HepG2 (cell line): ENCODE data around the gene KRT17. TPM values are rescaled to one million over a fixed set of nuclear protein-coding genes. Genes with fewer than 3 reads are reported as not detected.

Experiments used
- ATAC-seq: fragments of 200-7000 bp; cut with Tn5 transposase; 3 replicates; pipeline ENCODE4 v1.9.1; 2020; ENCODE audit warnings: mild to moderate bottlenecking, moderate library complexity
- BruUV-seq: library from RNA; stranded (reverse); fragments of 400-500 nt; replicated peaks from 2 replicates; lab custom pipeline; 2021; lab: Mats Ljungman, UMichigan
- CTCF ChIA-PET: fragments of 300-600 bp; formaldehyde crosslinking; extraction: SDS; loops from one replicate; lab custom pipeline; 2021; ENCODE audit warnings: low total read pairs, inconsistent platforms, low intra/inter-chr PET ratio; lab: Yijun Ruan, JAX
- POLR2A ChIA-PET: fragments of 350-600 bp; sonication (Branson Sonifier 250); formaldehyde crosslinking; loops from one replicate; lab custom pipeline; 2020; ENCODE audit warnings: antibody characterized with exemption, inconsistent platforms; lab: Yijun Ruan, JAX
- DNase-seq: peaks from one replicate; pipeline ENCODE4 v3.0.0-alpha.2; 2015; ENCODE audit warnings: low spot score
- FAIRE-seq: peaks from 3 replicates; lab custom pipeline; 2011; peaks lifted over from hg19 to GRCh38; lab: Jason Lieb, UNC
- H2AFZ ChIP-seq: one replicate; pipeline ENCODE4 v1.6.1; 2011; ENCODE audit warnings: low read length, inconsistent platforms
- H3K27ac ChIP-seq: fragments of 300-600 bp; 3 replicates; pipeline ENCODE4 v1.8.0; 2011; ENCODE audit warnings: mixed run types, mild to moderate bottlenecking, mixed read lengths, low read length, inconsistent platforms; ENCODE audit not compliant: insufficient read depth; ENCODE audit errors: extremely low read length
- H3K27me3 ChIP-seq, 2 experiments: fragments of 200-600 bp in 1 of 2; 2 replicates in 1 of 2; 3 replicates in 1 of 2; pipeline versions ENCODE4 v1.6.0 to v1.8.0; 2011; ENCODE audit warnings: low read length in 2 of 2, mild to moderate bottlenecking in 2 of 2, moderate library complexity in 2 of 2, inconsistent platforms in 1 of 2; ENCODE audit not compliant: insufficient read depth in 2 of 2, control insufficient read depth in 1 of 2
- H3K36me3 ChIP-seq, 2 experiments: fragments of 200-600 bp in 1 of 2; replicated peaks in 1 of 2; 2 replicates in 1 of 2; 3 replicates in 1 of 2; pipeline versions ENCODE4 v1.5.1 to v1.8.0; 2011; ENCODE audit warnings: low read length in 2 of 2, inconsistent platforms in 1 of 2; ENCODE audit not compliant: insufficient read depth in 2 of 2, control insufficient read depth in 1 of 2
- H3K4me1 ChIP-seq: 2 replicates; pipeline ENCODE4 v1.5.1; 2012; ENCODE audit warnings: low read length, inconsistent platforms; ENCODE audit not compliant: insufficient read depth
- H3K4me2 ChIP-seq: 2 replicates; pipeline ENCODE4 v1.6.0; 2011; ENCODE audit warnings: low read depth, low read length, inconsistent platforms
- H3K4me3 ChIP-seq, 3 experiments: fragments of 200-600 bp in 1 of 3; sonication (generic), shearing (Covaris generic) in 1 of 3; replicated peaks in 1 of 3; 2 replicates each; pipeline ENCODE4 v1.5.1; 2011 to 2016; ENCODE audit warnings: low read length in 3 of 3, inconsistent platforms in 2 of 3, low read depth in 2 of 3, mild to moderate bottlenecking in 2 of 3, control low read depth in 1 of 3, mixed read lengths in 1 of 3; ENCODE audit not compliant: insufficient read depth in 1 of 3
- H3K79me2 ChIP-seq: one replicate; pipeline ENCODE4 v1.6.1; 2011; ENCODE audit warnings: low read length, inconsistent platforms; ENCODE audit not compliant: insufficient read depth
- H3K9ac ChIP-seq: 2 replicates; pipeline ENCODE4 v1.6.0; 2011; ENCODE audit warnings: mild to moderate bottlenecking, low read depth, low read length, inconsistent platforms; ENCODE audit not compliant: insufficient read depth
- H3K9me3 ChIP-seq: 2 replicates; pipeline ENCODE4 v1.5.1; 2012; ENCODE audit warnings: mild to moderate bottlenecking, low read length
- H4K20me1 ChIP-seq: 2 replicates; pipeline ENCODE4 v1.6.0; 2011; ENCODE audit warnings: inconsistent platforms, mild to moderate bottlenecking, low read length, moderate library complexity; ENCODE audit not compliant: insufficient read depth
- ARHGAP35 ChIP-seq: sonication (generic); formaldehyde crosslinking; IDR thresholded peaks from 2 replicates; pipeline ENCODE4 v1.9.0; 2022; ENCODE audit warnings: mild to moderate bottlenecking, inconsistent platforms, moderate library complexity, missing genetic modification reagents, borderline replicate concordance
- ATF7-NPFF ChIP-seq: sonication (generic); formaldehyde crosslinking; IDR thresholded peaks from 2 replicates; pipeline ENCODE4 v1.8.1; 2023; ENCODE audit warnings: mild to moderate bottlenecking, low read depth, missing genetic modification reagents, moderate library complexity
- BCL6 ChIP-seq: IDR thresholded peaks from 2 replicates; pipeline ENCODE4 v1.6.1; 2016; ENCODE audit warnings: missing genetic modification reagents, missing compliant biosample characterization
- DNMT1 ChIP-seq: sonication (generic); formaldehyde crosslinking; IDR thresholded peaks from 2 replicates; pipeline ENCODE4 v1.5.1; 2020; ENCODE audit warnings: mild to moderate bottlenecking, missing genetic modification reagents
- IRX3 ChIP-seq: sonication (generic); formaldehyde crosslinking; IDR thresholded peaks from 2 replicates; pipeline ENCODE4 v1.8.1; 2023; ENCODE audit warnings: mild to moderate bottlenecking, low read depth, missing genetic modification reagents, borderline replicate concordance
- KLF16 ChIP-seq, 2 experiments: sonication (generic) in 1 of 2; formaldehyde crosslinking in 1 of 2; IDR thresholded peaks; 2 replicates each; pipeline versions ENCODE4 v1.6.1 to v1.8.0; 2016 to 2023; ENCODE audit warnings: missing genetic modification reagents in 2 of 2, missing compliant biosample characterization in 1 of 2
- MIER3 ChIP-seq: IDR thresholded peaks from 2 replicates; pipeline ENCODE4 v1.6.1; 2016; ENCODE audit warnings: missing compliant biosample characterization, borderline replicate concordance
- RFX1 ChIP-seq: fragments of 450-650 bp; IDR thresholded peaks from 2 replicates; pipeline ENCODE4 v1.6.1; 2017
- UBTF ChIP-seq: sonication (generic); formaldehyde crosslinking; IDR thresholded peaks from 2 replicates; pipeline ENCODE4 v1.4.0; 2020; ENCODE audit warnings: mild to moderate bottlenecking, missing genetic modification reagents
- XRCC5 ChIP-seq: fragments of 200-400 bp; formaldehyde crosslinking; optimal IDR thresholded peaks from 2 replicates; pipeline ENCODE3; 2017; ENCODE audit warnings: mild to moderate bottlenecking, low read length
- ZNF124 ChIP-seq: sonication (generic); formaldehyde crosslinking; IDR thresholded peaks from 2 replicates; pipeline ENCODE4 v1.4.0; 2020; ENCODE audit warnings: missing genetic modification reagents
- ZNF468 ChIP-seq: sonication (generic); formaldehyde crosslinking; IDR thresholded peaks from 2 replicates; pipeline ENCODE4 v1.8.0; 2022; ENCODE audit warnings: mild to moderate bottlenecking, moderate library complexity, missing genetic modification reagents
- ZNF512B ChIP-seq: sonication (generic); formaldehyde crosslinking; IDR thresholded peaks from 2 replicates; pipeline ENCODE4 v1.5.1; 2020; ENCODE audit warnings: missing genetic modification reagents, mild to moderate bottlenecking, borderline replicate concordance
- ZNF740 ChIP-seq: sonication (generic); formaldehyde crosslinking; IDR thresholded peaks from 2 replicates; pipeline ENCODE4 v1.4.0; 2020; ENCODE audit warnings: missing genetic modification reagents
- ZNF83 ChIP-seq: sonication (generic); formaldehyde crosslinking; IDR thresholded peaks from 2 replicates; pipeline ENCODE4 v1.4.0; 2020; ENCODE audit warnings: missing genetic modification reagents, mild to moderate bottlenecking, borderline replicate concordance
- WGBS: methylation state at CpG from one replicate; pipeline ENCODE4 v1.1.6; 2017; ENCODE audit warnings: low lambda C conversion rate; 5-methylcytosine and 5-hydroxymethylcytosine counted together
- in situ Hi-C: cut with HindIII; loops from 2 replicates; pipeline ENCODE4 v1.10.0; 2017; ENCODE audit warnings: low pct_unique_long_range_greater_than_20kb; ENCODE audit not compliant: extremely low pct_ligation_motif_present
- intact Hi-C: fragments of 100-400 bp; cut with micrococcal nuclease; formaldehyde crosslinking; loops from one replicate; pipeline ENCODE4 v1.10.0; 2022; ENCODE audit not compliant: unreplicated experiment
- polyA plus RNA-seq, 8 experiments: library from polyadenylated mRNA; depleted of rRNA in 3 of 8; stranded (reverse) in 7 of 8; unstranded in 1 of 8; fragments of >200 nt; fragmentation: Illumina TruSeq in 4 of 8; extraction: Trizol in 4 of 8; gene quantifications; 2 replicates each; pipeline versions ENCODE4 v1.2.1 to v1.2.3, GENCODE V29; 2011 to 2016; ENCODE audit warnings: low read depth in 4 of 8, missing spikeins in 1 of 8, mixed read lengths in 1 of 8; ENCODE audit not compliant: insufficient read depth in 1 of 8
- total RNA-seq, 5 experiments: library from RNA; depleted of rRNA; stranded (reverse); fragments of >200 nt; fragmentation: Illumina TruSeq; extraction: Trizol; gene quantifications; 2 replicates each; pipeline ENCODE4 v1.2.3, GENCODE V29; 2016; ENCODE audit warnings: low read depth in 1 of 5

KRT17 gene
- total and polyA plus RNA-seq, 2 of the 13 experiments (the other 11 are each of a cell fraction or from before 2014, with no cell fraction given) = 0.38 to 0.82 TPM

- Histone ChIP-seq H3K36me3 (no peaks in the 10 kb centered on the region), H3K9me3 (no peaks in the 10 kb centered on the region), H2AFZ (no peak overlapping the region), H4K20me1 (no peaks in the 10 kb centered on the region), H3K27ac (no peak overlapping the region), H3K4me2 (no peak overlapping the region), H3K9ac (no peak overlapping the region), H3K4me1 (no peaks in the 10 kb centered on the region; the same call in 1 of the 2 replicates), H3K4me3 (no peak overlapping the region), H3K79me2 (no peaks in the 10 kb centered on the region), H3K27me3 (peaks cover 11 to 44% of the 10 kb centered on the region in 2 experiments; a peak in 4 of 5 replicates)
- FAIRE-seq (no peak), ATAC-seq (no peak), DNase-seq (no peak)
- in situ Hi-C loops (no loop called here), intact Hi-C loops (no loop called here)
- 74% methylated on average over 19 of the region's 21 CpGs for WGBS
- no TSS peak for BruUV-seq
- no peak for TF ChIP-seq RFX1
- TF ChIP-seq ARHGAP35 (CRISPR knock-in tag) = no peak
- TF ChIP-seq KLF16 (CRISPR knock-in tag; IDR thresholded peaks at IDR 0.05) = no peak
- TF ChIP-seq MIER3 (CRISPR knock-in tag) = no peak
- no peak for TF ChIP-seq UBTF (CRISPR knock-in tag)
- no peak for TF ChIP-seq ATF7-NPFF (CRISPR knock-in tag)
- no peak for TF ChIP-seq XRCC5
- no peak for TF ChIP-seq ZNF468 (CRISPR knock-in tag)
- no peak for TF ChIP-seq ZNF740
- no peak for TF ChIP-seq DNMT1 (CRISPR knock-in tag)
- no peak for TF ChIP-seq ZNF512B (CRISPR knock-in tag)
- TF ChIP-seq BCL6 (CRISPR knock-in tag) = no peak
- TF ChIP-seq IRX3 (CRISPR knock-in tag) = no peak
- no peak for TF ChIP-seq ZNF124
- TF ChIP-seq ZNF83 (CRISPR knock-in tag) = no peak
- ChIA-PET POLR2A (no interaction called here), CTCF (no interaction called here)
These were observed 3.6 kb downstream of the KRT17 start for GRCh38 chr17:41620583-41621434.
